ENCODE results near the gene KANSL1L.

KANSL1L gene

GRCh38 chr2:210072493-210072892, 98.7 kb downstream of the KANSL1L start:
- DNase-seq, result no peak

- DNase-seq, result no peak
Measured at GRCh38 chr2:210063306-210063705, 107.9 kb downstream of the KANSL1L start.

- no peak for DNase-seq
Measured at GRCh38 chr2:210055825-210056224, 115.4 kb downstream of the KANSL1L start.

DNA sequence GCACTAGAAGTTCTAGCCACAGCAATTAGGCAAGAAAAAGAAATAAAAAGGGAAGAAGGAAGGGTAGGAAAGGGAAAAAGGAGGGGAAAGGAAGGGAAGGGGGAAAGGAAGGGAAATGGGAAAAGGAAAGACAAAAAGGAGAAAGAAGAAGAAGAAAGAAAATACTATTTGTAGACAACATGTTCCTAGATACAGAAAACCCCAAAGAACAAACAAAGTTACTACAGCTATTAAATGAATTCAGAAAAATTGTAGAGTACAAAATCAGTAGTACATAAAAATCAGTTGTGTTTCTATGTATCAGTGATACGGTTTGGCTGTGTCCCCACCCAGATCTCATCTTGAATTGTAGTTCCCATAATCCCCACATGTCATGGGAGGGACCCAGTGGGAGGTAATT, 116.5 kb downstream of the KANSL1L start:
- DNase-seq, result no peak

GRCh38 chr2:210050885-210051284, 120.3 kb downstream of the KANSL1L start:
- DNase-seq, result no peak

DNA sequence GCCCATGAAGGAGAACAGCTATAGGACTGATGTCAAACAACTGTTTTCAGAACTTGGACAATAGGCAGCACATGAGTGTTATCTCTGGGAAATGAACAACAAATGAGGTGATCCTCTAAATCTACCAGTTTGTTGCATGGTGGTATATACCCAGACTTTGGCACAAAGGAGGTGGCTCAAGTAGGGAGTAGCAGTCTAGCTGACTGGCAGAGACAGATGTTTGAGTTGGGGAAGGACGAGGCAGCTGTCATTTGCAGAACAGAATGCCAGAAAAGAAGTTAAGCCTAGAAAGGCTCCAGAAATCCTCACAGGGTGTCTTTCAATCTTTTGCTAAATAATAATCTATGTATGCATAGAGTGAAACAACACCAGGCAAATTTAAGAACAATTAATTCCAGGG, 121.4 kb downstream of the KANSL1L start:
- peak; percentile 28 for DNase-seq

DNA sequence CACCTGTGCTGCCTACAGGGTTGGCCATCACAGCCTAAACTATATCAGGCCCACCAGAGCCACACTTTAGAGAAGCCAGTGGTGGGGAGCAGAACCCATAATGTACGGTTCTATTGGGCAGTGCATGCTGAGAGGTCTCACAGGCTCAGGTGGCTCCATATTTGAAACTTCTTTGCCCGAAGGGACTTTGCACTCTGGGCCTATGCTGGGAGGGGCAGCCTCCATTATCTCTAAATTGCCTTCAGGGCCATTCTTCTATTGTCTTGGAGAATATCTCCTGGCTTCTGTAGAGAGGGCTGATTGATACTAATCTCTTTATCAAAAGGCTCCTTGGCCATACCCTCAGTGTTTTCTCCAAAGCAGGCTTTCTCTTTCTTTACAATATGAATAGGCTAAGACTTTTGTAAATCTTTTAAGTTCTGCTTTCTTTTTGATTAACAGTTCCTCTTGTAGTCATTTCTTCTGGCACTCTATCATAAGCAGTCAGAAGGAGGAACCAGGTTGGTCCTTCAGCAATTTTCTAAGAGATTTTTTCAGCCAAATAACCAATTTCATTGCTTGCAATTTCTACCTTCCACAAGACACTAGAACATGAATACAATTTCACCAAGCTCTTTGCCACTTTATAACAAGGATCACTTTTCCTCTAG, 124.2 kb downstream of the KANSL1L start:
- no peak for DNase-seq

GRCh38 chr2:210038078-210038477, 133.1 kb downstream of the KANSL1L start:
- DNase-seq, result no peak

DNA sequence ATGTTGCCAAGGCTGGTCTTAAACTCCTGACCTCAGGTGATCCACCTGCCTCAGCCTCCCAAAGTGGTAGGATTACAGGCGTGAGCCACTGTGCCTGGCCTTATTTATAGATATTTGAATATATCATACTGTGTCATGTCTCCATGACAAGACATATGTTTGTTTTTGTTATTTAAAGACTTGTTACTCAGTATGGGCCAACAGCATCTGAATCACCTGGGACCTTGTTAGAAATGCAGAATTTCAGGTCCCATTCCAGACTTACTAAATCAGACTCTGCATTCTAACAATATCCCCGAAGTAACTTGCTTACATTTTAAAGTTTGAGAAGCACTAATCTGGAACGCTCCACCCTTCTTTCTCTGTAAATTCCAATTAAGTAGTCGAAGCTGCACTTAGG, 135.5 kb downstream of the KANSL1L start:
- no peak for DNase-seq

DNA sequence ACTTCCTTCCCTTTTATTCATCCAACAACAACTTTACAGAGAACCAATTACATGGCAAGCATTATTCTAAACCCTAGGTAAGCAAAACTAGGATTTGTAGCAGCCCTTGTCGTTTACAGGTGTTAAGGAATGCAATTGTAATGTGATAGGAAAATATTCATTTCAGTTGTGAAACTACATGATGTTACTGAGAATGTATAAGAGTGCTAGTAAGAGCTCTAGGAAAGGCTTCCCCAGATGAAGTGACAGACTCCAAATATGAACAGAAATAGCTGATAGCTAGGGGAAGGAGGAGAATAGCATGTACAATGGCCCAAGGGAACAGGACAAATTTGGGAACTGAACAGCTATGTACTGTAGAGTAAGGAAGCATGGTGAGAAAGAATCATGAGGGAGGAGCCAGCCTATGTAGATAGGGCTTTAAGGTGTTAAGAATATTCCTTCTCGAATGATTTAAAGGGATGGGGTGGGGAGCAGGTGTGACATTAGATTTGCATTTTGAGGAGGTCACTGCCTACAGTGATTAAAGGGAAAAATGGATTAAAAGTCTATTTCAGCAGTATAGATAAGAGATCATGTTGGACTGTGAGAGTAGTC, 137.0 kb downstream of the KANSL1L start:
- no peak for DNase-seq

GRCh38 chr2:210028178-210028577, 143.0 kb downstream of the KANSL1L start:
- no peak for DNase-seq

DNA sequence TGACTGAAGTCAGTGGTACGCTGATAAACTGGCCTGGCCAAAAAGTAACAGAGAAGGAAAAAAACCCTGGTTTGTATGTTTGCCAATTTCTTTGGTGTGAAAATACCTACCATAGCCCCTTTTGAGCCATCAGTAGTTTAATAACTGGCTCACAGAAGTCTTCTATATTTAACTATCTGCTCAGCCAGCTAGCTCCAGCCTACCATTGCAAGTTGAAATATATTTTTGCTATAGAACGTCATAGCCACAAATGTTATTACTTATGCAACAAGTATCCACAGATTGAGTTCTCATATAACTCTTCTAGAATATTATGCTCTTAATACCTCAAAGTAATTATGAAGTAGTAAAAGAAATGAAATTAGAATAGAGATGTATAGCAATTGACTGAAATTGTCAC, 143.6 kb downstream of the KANSL1L start:
- no peak for DNase-seq

- no peak for DNase-seq
Measured at GRCh38 chr2:210022824-210023223, 148.4 kb downstream of the KANSL1L start.

DNA sequence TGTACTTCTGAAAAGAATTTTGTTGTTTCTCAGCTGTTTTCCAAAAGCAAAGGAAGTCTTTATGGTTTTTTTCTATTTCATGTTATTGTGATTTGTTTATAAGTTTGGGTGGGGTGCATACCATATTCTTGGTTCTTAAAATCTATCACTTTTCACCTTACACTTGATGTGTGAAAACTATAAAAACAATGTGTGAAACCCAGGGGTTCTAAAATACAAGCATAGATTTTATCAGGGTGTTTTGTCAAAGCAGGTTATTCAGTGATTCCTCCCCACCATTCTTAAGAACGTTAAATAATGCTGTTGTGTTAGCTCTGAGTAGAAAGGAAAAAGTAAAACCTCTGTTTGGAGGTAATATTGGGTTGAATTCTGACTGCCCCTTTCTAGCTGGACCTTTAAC, 151.1 kb downstream of the KANSL1L start:
- DNase-seq, result no peak

- DNase-seq, result no peak
Measured at GRCh38 chr2:210009896-210010295, 161.3 kb downstream of the KANSL1L start.

DNA sequence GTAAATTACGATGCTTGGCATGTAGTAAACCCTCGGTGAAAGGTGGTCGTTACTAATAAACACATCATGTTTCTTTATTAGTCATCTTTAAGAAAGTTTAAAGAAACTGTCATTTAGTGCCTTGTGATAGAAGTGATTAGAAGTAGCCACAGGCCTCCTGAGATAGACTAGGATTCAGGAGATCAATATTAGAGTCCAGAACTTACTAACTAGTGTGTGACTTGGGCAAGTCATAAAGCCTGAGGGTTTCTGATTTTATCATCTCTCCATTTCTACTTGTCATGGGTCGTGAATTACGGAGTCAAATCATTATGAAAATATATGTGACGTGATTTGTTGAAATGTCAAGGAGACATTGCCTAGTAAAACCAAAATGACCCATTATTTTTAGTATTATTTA, 162.1 kb downstream of the KANSL1L start:
- DNase-seq, result no peak

DNA sequence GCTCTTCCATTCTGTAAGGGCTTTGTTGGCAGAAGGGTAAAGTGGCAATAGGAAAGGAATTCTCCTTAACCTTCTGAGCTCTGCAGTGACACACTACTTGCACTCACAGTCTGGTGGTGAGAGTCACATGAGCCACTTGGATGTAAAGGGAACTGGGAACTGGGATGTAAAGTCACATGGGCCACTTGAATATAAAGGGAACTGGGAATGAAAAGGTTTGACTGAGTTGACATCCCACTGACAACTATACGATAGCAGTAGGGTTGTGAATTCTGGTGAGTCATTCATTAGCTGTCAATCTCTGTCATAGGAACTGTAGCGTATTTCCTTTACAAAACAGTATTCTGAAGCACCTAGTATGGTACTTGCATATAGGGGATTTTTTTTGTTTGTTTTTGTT, 163.3 kb downstream of the KANSL1L start:
- no peak for DNase-seq

GRCh38 chr2:210004881-210005280, 166.3 kb downstream of the KANSL1L start:
- DNase-seq, result no peak

- no peak for DNase-seq
Measured at GRCh38 chr2:210003359-210003758, 167.8 kb downstream of the KANSL1L start.

DNA sequence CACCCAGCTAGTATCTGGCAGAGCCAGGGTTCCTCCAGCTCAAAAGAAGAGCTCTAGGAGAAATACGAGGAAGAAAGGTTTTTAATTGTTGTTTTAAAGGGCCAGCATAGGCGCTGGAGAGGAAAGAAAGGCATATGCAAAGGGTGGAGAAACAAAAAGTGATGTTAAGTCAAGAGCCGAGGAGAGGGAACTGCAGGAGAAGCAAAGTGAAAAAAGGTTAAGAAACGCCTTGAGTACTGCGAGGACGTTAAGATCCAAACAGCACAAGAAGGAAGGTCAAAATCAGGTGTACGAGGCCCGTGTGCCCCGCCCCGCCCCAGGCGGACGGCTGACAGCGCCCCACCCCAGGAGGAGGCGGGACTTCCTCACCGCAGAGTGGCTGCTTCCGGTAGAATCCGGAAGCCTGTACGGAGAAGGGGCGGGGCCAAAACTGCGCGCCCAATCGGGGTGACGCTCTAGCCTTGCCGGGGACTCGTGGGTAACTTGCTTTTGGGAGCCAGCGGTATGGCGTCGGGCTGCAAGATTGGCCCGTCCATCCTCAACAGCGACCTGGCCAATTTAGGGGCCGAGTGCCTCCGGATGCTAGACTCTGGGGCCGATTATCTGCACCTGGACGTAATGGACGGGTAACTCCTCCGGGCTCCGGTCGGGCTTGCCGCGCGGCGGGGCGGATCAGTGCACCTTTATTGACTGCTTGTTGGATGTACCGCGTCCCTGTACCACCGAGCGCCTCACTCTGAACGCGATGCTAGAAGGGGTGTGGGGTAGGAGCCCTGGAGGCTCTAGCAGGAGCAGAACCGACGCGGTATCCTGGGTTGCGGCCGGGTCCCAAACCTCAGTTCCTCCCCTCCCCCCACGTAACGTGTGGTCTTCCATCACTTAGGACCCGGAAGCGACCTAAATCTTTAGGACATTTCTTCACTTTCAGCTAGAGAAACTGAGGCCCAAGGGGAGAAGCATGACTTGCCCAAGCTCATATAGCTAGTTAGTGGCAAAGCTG, 168.8 kb downstream of the KANSL1L start, which contains the start of gene RPE:
TSS of gene RPE (plus strand) at position 481 of the 1,000 bp plus-strand sequence. CDS start at position 505, 24 bp downstream.
- DNase-seq, result peak; percentile 97

DNA sequence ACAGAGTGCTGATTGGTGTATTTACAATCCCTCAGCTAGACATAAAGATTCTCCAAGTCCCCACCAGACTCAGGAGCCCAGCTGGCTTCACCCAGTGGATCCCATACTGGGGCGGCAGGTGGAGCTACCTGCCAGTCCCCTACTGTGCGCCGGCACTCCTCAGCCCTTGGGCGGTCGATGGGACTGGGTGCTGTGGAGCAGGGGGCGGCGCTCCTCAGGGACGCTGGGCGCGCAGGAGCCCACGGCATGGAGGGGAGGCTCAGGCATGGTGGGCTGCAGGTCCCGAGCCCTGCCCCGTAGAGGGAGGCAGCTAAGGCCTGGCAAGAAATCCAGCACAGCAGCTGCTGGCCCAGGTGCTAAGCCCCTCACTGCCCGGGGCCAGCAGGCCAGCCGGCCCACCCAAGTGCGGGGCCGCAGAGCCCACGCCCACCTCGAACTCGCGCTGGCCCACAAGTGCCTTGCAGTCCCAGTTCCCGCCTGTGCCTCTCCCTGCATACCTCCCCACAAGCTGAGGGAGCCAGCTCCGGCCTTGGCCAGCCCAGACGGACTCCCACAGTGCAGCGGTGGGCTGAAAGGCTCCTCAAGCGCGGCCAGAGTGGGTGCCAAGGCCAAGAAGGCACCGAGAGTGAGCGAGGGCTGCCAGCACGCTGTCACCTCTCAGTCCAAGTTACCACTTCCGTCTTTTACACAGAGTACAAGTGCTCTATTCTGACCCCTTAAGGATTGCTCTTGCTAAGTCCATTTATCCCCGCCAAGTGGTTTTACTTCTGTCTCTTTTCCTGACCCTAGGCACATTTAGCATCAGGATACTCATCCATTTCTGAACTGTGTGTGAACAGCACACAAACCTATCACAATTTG, 170.5 kb downstream of the KANSL1L start:
- no peak for DNase-seq

- no peak for DNase-seq
Measured at GRCh38 chr2:209998596-209998995, 172.6 kb downstream of the KANSL1L start.

GRCh38 chr2:209993968-209994367, 177.2 kb downstream of the KANSL1L start:
- DNase-seq, result no peak
